Suprapubic skin (tissue), 3 donors: ENCODE data around the gene NOX3.

Source experiments
- CTCF ChIP-seq, 2 donors: fragments of 200-600 bp in 1 of 2; fragments of 450-650 bp in 1 of 2; sonication (generic) in 1 of 2; IDR thresholded peaks; one replicate each; pipeline ENCODE4 v1.5.1; 2016 to 2019; ENCODE audit warnings: antibody characterized with exemption in 2 of 2, mild to moderate bottlenecking in 1 of 2, moderate library complexity in 1 of 2
- EP300 ChIP-seq: sonication (generic); formaldehyde crosslinking; IDR thresholded peaks from one replicate; pipeline ENCODE4 v1.6.1; 2017; ENCODE audit warnings: antibody characterized with exemption
- POLR2A ChIP-seq, 2 donors: fragments of 450-650 bp; IDR thresholded peaks; one replicate each; pipeline ENCODE4 v1.6.1; 2017; ENCODE audit warnings: antibody characterized with exemption in 2 of 2, mild to moderate bottlenecking in 2 of 2, moderate library complexity in 2 of 2

- TF ChIP-seq EP300 (no peak), CTCF (IDR thresholded peaks at IDR 0.05) (no peak), POLR2A (IDR thresholded peaks at IDR 0.05) (no peak)
Observed at GRCh38 chr6:155397172-155397705, 58.4 kb downstream of the NOX3 start.
